HepG2 (cell line): ENCODE measurements around the gene PACS2. TPM values are rescaled to one million over a fixed set of nuclear protein-coding genes. Genes with fewer than 3 reads are reported as not detected.

ENCODE experiments used
- ARHGAP35 ChIP-seq: sonication (generic); formaldehyde crosslinking; IDR thresholded peaks from 2 replicates; pipeline ENCODE4 v1.9.0; 2022; ENCODE audit warnings: mild to moderate bottlenecking, inconsistent platforms, moderate library complexity, missing genetic modification reagents, borderline replicate concordance
- HMG20B ChIP-seq: conservative IDR thresholded peaks from 2 replicates; pipeline ENCODE4 v1.6.1; 2016; ENCODE audit warnings: missing genetic modification reagents, missing compliant biosample characterization
- IKZF5 ChIP-seq: IDR thresholded peaks from 2 replicates; pipeline ENCODE4 v1.6.1; 2018; ENCODE audit warnings: missing genetic modification reagents, mild to moderate bottlenecking, missing compliant biosample characterization
- LCORL ChIP-seq, 2 experiments: fragments of 450-650 bp in 1 of 2; sonication (generic) in 1 of 2; formaldehyde crosslinking in 1 of 2; IDR thresholded peaks; 2 replicates each; pipeline versions ENCODE4 v1.5.0 to v1.6.1; 2017 to 2020; ENCODE audit warnings: antibody characterized with exemption in 1 of 2, missing genetic modification reagents in 1 of 2
- MXD1 ChIP-seq: sonication (generic); formaldehyde crosslinking; IDR thresholded peaks from 2 replicates; pipeline ENCODE4 v1.4.0; 2020; ENCODE audit warnings: mild to moderate bottlenecking, missing genetic modification reagents
- PHF20 ChIP-seq: sonication (generic); formaldehyde crosslinking; IDR thresholded peaks from 2 replicates; pipeline ENCODE4 v1.5.0; 2020; ENCODE audit warnings: mild to moderate bottlenecking, missing genetic modification reagents
- SRF ChIP-seq: IDR thresholded peaks from 2 replicates; pipeline ENCODE4 v1.6.1; 2011; ENCODE audit warnings: mild to moderate bottlenecking, low read depth, low read length, moderate library complexity
- TARDBP ChIP-seq: sonication (generic); formaldehyde crosslinking; IDR thresholded peaks from 2 replicates; pipeline ENCODE4 v1.8.0; 2022; ENCODE audit warnings: mild to moderate bottlenecking, missing genetic modification reagents
- ZNF550 ChIP-seq: sonication (generic); formaldehyde crosslinking; IDR thresholded peaks from 2 replicates; pipeline ENCODE4 v1.4.0; 2020; ENCODE audit warnings: mild to moderate bottlenecking, missing genetic modification reagents, borderline replicate concordance
- ZNF558 ChIP-seq: sonication (generic); formaldehyde crosslinking; IDR thresholded peaks from 2 replicates; pipeline ENCODE4 v1.9.0; 2022; ENCODE audit warnings: mild to moderate bottlenecking, missing genetic modification reagents, borderline replicate concordance
- ZNF607 ChIP-seq: sonication (generic); formaldehyde crosslinking; IDR thresholded peaks from 2 replicates; pipeline ENCODE4 v1.5.1; 2020; ENCODE audit warnings: missing genetic modification reagents, mild to moderate bottlenecking, borderline replicate concordance
- ZNF713 ChIP-seq: sonication (generic); formaldehyde crosslinking; IDR thresholded peaks from 2 replicates; pipeline ENCODE4 v1.4.0; 2020; ENCODE audit warnings: mild to moderate bottlenecking, missing genetic modification reagents
- polyA plus RNA-seq, 8 experiments: library from polyadenylated mRNA; depleted of rRNA in 3 of 8; stranded (reverse) in 7 of 8; unstranded in 1 of 8; fragments of >200 nt; fragmentation: Illumina TruSeq in 4 of 8; extraction: Trizol in 4 of 8; gene quantifications; 2 replicates each; pipeline versions ENCODE4 v1.2.1 to v1.2.3, GENCODE V29; 2011 to 2016; ENCODE audit warnings: low read depth in 4 of 8, missing spikeins in 1 of 8, mixed read lengths in 1 of 8; ENCODE audit not compliant: insufficient read depth in 1 of 8
- total RNA-seq, 5 experiments: library from RNA; depleted of rRNA; stranded (reverse); fragments of >200 nt; fragmentation: Illumina TruSeq; extraction: Trizol; gene quantifications; 2 replicates each; pipeline ENCODE4 v1.2.3, GENCODE V29; 2016; ENCODE audit warnings: low read depth in 1 of 5
- TF ChIP-seq, protein P1 (sequence below): sonication (generic); formaldehyde crosslinking; IDR thresholded peaks from 2 replicates; pipeline ENCODE4 v1.5.0; 2020; ENCODE audit warnings: missing genetic modification reagents
- TF ChIP-seq, protein P2 (sequence below): sonication (generic); formaldehyde crosslinking; IDR thresholded peaks from 2 replicates; pipeline ENCODE4 v1.9.0; 2021; ENCODE audit warnings: mild to moderate bottlenecking, missing genetic modification reagents

PACS2 gene
- total and polyA plus RNA-seq, 2 of the 13 experiments (the other 11 are each of a cell fraction or from before 2014, with no cell fraction given): 23.6 to 27.6 TPM

GRCh38 chr14:105398044-105398725, 83.6 kb downstream of the PACS2 start, which contains the start of gene TEX22 (continued):
- peak; percentile 92; the same call in 1 of the 2 replicates for TF ChIP-seq ZNF558
- no peak for TF ChIP-seq IKZF5
- peak; percentile 79; the same call in 1 of the 2 replicates for TF ChIP-seq TARDBP
- TF ChIP-seq MXD1 (CRISPR knock-in tag): no peak; the same call in 1 of the 2 replicates
- no peak for TF ChIP-seq ARHGAP35 (CRISPR knock-in tag)
- TF ChIP-seq PHF20: peak; percentile 85
- no peak; the same call in 1 of the 2 replicates for TF ChIP-seq SRF
- TF ChIP-seq, protein P1, sequence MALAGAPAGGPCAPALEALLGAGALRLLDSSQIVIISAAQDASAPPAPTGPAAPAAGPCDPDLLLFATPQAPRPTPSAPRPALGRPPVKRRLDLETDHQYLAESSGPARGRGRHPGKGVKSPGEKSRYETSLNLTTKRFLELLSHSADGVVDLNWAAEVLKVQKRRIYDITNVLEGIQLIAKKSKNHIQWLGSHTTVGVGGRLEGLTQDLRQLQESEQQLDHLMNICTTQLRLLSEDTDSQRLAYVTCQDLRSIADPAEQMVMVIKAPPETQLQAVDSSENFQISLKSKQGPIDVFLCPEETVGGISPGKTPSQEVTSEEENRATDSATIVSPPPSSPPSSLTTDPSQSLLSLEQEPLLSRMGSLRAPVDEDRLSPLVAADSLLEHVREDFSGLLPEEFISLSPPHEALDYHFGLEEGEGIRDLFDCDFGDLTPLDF: no peak
- TF ChIP-seq HMG20B (CRISPR knock-in tag): 0 out of 2 replicates have a peak, but pooled peaks have one; percentile 31
- no peak for TF ChIP-seq ZNF713 (CRISPR knock-in tag)
- TF ChIP-seq, protein P2, sequence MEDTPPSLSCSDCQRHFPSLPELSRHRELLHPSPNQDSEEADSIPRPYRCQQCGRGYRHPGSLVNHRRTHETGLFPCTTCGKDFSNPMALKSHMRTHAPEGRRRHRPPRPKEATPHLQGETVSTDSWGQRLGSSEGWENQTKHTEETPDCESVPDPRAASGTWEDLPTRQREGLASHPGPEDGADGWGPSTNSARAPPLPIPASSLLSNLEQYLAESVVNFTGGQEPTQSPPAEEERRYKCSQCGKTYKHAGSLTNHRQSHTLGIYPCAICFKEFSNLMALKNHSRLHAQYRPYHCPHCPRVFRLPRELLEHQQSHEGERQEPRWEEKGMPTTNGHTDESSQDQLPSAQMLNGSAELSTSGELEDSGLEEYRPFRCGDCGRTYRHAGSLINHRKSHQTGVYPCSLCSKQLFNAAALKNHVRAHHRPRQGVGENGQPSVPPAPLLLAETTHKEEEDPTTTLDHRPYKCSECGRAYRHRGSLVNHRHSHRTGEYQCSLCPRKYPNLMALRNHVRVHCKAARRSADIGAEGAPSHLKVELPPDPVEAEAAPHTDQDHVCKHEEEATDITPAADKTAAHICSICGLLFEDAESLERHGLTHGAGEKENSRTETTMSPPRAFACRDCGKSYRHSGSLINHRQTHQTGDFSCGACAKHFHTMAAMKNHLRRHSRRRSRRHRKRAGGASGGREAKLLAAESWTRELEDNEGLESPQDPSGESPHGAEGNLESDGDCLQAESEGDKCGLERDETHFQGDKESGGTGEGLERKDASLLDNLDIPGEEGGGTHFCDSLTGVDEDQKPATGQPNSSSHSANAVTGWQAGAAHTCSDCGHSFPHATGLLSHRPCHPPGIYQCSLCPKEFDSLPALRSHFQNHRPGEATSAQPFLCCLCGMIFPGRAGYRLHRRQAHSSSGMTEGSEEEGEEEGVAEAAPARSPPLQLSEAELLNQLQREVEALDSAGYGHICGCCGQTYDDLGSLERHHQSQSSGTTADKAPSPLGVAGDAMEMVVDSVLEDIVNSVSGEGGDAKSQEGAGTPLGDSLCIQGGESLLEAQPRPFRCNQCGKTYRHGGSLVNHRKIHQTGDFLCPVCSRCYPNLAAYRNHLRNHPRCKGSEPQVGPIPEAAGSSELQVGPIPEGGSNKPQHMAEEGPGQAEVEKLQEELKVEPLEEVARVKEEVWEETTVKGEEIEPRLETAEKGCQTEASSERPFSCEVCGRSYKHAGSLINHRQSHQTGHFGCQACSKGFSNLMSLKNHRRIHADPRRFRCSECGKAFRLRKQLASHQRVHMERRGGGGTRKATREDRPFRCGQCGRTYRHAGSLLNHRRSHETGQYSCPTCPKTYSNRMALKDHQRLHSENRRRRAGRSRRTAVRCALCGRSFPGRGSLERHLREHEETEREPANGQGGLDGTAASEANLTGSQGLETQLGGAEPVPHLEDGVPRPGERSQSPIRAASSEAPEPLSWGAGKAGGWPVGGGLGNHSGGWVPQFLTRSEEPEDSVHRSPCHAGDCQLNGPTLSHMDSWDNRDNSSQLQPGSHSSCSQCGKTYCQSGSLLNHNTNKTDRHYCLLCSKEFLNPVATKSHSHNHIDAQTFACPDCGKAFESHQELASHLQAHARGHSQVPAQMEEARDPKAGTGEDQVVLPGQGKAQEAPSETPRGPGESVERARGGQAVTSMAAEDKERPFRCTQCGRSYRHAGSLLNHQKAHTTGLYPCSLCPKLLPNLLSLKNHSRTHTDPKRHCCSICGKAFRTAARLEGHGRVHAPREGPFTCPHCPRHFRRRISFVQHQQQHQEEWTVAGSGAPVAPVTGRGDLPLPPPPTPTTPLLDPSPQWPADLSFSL: no peak
- TF ChIP-seq LCORL (IDR thresholded peaks at IDR 0.05): no peak
- peak; percentile 37; the same call in 1 of the 2 replicates for TF ChIP-seq LCORL (CRISPR knock-in tag; IDR thresholded peaks at IDR 0.05)
- TF ChIP-seq ZNF607: peak; percentile 58; the same call in 1 of the 2 replicates
- no peak for TF ChIP-seq ZNF550 (CRISPR knock-in tag)
